ENCODE results near the gene SLC2A13.

GRCh38 chr12:39795481-39795880, 310.4 kb downstream of the SLC2A13 start:
- TF ChIP-seq SIN3A (IDR thresholded peaks at IDR 0.05; ENCODE audit: borderline replicate concordance, insufficient read depth, low read depth, low read length) (no peak), CTCF (IDR thresholded peaks at IDR 0.05) (no peak)
